ENCODE data around the gene FOXE3. TPM values are rescaled to one million over a fixed set of nuclear protein-coding genes. Genes with fewer than 3 reads are reported as not detected.

FOXE3 gene
- total RNA-seq = not detected
- long read RNA-seq = 0 reads

DNA sequence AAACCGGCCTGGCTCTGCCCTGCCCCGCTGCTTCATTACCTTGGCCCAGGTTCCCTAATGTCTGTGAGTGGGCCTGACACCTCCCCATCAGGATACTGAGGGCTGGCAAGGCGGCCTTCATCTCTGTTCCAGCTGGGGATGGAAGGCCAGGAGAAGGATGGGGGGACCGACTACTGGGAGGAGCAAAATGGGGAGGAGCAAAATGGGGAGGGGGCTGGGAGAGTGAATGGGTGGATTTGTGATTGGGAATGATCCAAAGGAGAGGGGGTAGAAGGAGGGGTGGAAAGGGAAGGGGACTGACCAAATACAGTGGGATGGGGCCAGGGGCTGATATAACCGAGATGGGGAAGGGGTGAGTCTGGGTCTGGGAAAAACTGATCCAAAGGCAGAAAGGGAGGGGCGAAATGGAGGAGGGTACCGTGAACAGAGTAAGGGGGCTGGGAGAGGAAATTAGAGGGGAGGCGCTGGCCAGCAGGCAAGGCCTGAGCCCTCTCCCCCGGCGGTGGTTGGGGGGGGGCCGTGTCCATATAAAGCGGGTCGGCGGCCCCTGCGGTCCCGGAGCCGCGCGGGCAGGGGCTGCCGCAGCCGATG, at the start of gene FOXE3:
Gene FOXE3, plus strand, starts transcription at position 558 of the 591 bp plus-strand sequence. Its CDS starts 31 bp downstream, at position 589.
- no peak for DNase-seq
- no peak for ATAC-seq (ENCODE audit: poor library complexity)
- intact Hi-C loops (cut with DNase I) = no loop called here

DNA sequence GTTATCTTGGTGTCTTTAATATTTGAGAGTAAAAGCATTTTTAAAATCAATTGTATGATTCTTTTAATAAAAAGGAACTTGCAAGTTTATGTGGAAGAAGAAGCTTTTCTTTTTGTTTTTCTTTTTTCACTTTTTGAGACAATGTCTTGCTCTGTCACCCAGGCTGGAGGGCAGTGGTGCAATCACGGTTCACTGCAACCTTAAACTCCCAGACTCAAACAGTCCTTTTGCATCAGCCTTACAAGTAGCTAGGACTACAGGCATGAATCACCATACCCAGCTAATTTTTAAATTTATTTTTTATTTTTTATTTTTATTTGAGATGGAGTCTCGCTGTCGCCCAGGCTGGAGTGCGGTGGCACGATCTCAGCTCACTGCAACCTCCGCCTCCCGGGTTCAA, 48.4 kb upstream of the FOXE3 start:
- ATAC-seq (ENCODE audit: poor library complexity) = no peak
- intact Hi-C loops (cut with DNase I) = no loop called here
- no peak for DNase-seq

DNA sequence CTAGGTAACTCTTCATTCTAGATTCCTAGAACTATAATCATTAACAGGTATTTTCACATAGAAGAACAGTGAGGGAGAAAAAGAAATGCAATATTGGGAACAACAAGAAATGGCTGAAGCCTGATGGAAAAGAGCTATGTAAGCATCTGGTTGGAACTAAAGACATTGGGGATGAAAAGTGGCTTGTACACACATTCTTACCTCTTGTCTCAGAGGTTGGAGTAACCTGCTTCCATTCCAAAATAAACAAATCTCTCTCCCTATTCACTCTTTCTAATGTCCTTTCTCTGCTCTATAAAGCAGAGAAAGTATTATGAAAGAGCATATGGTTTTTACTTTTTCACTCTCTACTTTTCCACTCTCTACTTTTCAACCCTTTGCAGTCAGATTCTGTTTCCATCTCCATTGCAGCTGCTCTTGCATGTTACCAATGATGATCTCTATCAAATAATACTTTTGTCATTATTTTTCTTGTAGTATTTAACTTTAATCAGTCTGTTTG, 45.0 kb upstream of the FOXE3 start:
- ATAC-seq (ENCODE audit: poor library complexity) (no peak), DNase-seq (no peak)
- intact Hi-C loops (cut with DNase I) = no loop called here

DNA sequence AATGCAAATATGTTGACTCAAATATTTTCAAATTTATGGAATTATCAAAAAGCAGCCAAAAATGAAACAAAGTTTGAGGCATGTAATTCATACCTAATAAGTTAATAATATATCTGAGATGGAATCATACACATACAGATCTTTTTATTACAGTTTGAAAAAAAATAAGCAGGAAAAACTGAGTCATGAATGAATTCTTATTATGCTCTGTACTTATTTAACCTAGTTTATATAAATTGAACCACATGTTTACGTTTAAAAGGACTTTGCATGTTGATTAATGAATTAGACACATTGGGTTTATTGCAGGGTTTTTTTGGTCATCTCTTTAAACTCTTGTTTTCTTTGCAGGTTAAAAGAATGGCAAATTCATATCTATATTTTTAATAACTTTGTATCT, 41.6 kb upstream of the FOXE3 start:
- ATAC-seq (ENCODE audit: poor library complexity) (no peak), DNase-seq (no peak)
- intact Hi-C loops (cut with DNase I) = no loop called here

DNA sequence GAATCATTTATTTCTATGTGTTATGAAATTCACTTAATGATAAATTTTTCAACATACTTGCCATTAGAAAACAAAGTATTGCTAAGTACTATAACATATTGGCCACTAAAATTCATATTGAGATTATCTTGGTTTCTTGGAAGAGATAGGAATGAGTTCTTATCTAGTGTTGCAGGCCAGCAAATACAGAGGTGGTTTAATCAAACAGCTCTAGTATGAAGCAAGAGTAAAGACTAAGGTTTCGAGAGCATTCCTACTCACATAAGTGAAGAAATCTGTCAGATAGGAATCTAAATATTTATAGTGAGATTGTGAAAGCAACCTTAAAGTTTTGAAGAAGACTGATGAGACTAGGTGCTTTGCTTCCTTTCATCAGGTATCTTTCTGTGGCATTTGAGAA, 37.9 kb upstream of the FOXE3 start:
- DNase-seq = no peak
- no peak for ATAC-seq (ENCODE audit: poor library complexity)
- intact Hi-C loops (cut with DNase I) = no loop called here

DNA sequence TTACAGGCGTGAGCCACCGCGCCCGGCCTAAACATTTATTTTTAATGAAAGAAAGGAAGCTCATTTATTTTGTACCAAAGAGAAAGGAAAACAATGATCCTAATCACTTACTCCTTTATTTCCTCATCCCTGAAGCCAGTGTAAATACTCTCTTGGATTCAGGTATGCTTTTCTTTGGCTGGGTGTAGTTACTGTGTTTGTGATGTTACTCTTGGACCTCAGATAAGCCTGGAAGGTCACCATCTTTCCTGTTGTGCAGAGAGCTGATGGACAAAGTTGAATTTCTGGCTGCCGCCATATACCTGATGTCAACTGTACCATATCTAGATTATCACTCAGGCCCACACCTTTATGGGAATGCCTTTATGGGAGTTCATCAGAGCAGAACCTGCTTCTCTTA, 35.4 kb upstream of the FOXE3 start:
- ATAC-seq (ENCODE audit: poor library complexity) (no peak), DNase-seq (no peak)
- intact Hi-C loops (cut with DNase I) = no loop called here

DNA sequence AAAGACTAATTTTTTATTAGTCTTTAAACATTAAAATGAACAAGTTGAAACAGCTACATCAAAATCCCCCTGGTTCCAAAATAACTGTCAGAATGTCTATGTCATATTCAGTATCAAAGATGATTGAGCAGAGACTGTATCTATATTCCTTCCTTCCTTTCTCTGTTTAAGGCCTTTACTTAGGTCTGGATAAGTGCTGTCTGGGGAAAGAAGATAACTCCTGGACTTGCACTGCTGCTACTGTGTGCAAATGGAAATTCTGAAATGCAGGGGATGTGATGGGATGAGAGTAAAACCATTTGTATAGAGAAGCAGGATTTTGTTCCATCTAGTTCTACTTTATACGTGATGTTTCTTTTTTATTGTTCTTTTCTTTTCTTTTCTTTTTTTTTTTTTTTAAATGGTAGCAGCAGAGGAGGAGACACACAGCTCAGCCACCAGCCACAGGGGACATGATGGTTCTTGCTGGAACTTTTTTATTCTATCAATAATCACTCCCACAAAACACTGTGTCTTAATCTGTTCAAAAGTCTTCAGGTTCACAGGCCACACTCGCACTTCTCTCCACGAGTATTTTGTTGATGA, 33.6 kb upstream of the FOXE3 start:
- DNase-seq (no peak), ATAC-seq (ENCODE audit: poor library complexity) (no peak)
- intact Hi-C loops (cut with DNase I) = no loop called here

DNA sequence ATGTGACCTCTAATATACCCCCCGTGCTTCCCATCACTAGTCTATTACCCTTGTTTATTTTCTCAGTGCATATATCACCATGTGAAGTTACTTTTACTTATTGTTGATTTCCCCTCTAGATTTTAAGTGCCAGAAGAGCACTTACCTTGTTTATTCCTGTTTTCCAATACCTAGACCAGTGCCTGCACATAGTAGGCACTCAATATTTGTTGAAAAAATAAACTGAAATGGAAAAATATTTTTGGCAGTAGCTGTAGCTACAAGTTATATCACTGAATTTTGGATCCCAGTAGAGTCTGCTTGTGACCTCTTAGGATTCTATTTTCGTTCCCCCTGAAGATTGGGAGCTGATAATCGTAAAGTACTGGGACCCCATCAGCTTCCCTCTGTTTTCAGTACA, 32.0 kb upstream of the FOXE3 start:
- intact Hi-C loops (cut with DNase I) = no loop called here
- ATAC-seq (ENCODE audit: poor library complexity) (no peak), DNase-seq (no peak)

DNA sequence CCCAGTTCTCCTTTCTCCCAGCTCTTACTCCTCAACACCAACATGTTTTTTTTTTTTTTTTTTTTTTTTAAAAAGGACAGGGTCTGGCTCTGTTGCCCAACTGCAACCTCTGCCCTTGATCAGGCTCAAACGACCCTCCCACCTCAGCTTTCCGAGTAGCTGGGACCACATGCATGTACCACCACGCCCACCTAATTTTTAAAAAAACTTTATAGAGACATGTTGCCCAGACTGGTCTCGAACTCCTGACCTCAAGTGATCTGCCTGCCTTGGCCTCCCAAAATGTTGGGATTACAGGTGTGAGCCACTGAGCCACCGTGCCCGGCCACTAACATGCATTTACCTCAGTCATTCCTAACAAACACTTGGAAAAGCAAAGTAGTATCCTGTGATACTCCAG, 31.1 kb upstream of the FOXE3 start:
- intact Hi-C loops (cut with DNase I) = no loop called here
- DNase-seq (no peak), ATAC-seq (ENCODE audit: poor library complexity) (no peak)

DNA sequence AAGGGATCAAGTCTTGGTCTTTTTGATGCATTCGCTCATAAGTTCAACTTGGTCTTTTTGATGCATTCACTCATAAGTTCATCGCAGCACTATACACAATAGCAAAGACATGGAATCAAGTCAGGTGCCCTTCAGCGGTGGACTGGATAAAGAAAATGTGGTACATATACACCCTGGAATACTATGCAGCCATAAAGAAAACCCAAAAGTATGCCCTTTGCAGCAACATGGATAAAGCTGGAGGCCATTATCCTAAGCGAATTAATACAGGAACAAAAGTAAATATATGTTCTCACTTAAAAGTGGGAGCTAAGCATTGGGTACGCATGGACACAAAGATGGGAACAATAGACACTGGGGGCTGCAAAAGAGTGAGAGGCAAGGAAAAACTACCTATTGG, 29.8 kb upstream of the FOXE3 start:
- DNase-seq = no peak
- intact Hi-C loops (cut with DNase I) = no loop called here
- no peak for ATAC-seq (ENCODE audit: poor library complexity)

DNA sequence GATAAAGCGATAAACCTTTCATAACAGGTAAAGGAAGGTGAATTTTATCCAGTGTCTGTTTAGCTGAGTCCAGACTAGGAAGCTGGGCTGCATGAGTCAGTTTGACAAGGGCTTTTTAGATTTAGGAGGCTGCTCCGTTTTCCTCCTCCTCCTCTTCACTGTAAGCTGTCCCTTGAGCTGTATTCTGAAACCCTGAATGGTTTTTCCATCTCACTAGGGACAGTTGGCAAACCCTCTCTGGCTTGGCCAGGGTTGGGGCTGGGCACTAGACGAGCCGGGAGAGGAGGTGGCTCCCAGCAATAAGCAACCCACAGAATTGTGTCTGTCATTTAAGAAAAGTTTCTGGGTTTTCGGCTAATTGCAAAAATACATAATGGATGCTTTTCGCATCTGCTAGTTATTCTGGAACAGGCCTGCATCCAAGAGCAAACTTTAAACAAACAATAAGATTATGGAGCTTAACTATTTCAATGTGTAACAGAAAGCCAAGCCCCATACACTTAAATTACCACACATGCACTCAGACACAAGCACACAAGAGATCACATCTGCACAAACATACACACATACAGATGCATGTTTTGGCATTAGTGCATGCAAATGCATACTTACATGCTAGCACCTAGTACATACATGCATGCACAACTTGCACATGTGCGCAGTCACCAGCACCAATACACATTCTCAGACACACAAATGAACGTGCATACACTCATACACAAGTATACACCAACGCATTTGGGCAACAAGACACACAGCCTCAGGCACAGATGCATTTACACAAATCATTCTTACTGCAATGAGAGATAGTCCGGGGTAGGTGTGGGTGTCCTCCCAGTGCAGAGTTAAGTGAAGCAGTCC, 27.8 kb upstream of the FOXE3 start:
- DNase-seq (no peak), ATAC-seq (ENCODE audit: poor library complexity) (no peak)
- intact Hi-C loops (cut with DNase I) = no loop called here

DNA sequence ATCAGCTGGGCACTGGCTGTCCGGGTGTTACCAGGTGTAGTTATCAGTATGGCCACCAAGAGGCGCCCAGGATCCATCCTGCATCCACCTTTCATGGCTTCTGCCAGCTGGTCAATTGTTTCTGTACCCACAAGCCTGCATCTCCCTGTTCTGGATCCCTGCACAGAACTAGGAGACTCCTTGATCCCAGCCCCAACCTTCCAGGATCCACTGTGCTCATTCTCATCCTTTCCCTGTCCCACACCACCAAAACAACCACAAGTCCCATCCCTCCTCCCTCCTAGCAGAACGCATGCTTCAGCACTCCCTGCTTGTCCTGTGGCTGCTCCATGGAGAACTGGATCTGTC, 27.2 kb upstream of the FOXE3 start:
- DNase-seq (peak; percentile 58), ATAC-seq (ENCODE audit: poor library complexity) (peak; percentile 65)
- intact Hi-C loops (cut with DNase I) = no loop called here

DNA sequence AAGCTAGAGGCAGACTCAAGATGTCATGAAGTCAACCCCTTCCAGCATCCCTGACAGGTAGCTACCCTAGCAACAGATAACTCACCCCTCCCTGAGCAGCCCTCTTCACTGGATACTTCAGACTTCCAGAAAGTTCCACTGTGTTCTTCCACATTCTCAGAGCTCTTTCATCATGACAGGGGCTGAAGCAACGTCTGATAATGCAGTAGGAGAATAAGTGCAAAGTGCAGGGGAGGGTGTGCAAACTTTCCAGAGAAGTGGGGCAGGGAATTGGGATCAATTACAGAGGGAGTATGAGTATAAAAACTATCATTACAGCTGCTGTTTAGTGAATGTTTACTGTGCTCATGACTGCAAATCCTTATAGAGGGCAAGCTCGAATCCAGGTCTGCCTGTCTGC, 26.4 kb upstream of the FOXE3 start:
- intact Hi-C loops (cut with DNase I) = no loop called here
- no peak for ATAC-seq (ENCODE audit: poor library complexity)
- DNase-seq = no peak

DNA sequence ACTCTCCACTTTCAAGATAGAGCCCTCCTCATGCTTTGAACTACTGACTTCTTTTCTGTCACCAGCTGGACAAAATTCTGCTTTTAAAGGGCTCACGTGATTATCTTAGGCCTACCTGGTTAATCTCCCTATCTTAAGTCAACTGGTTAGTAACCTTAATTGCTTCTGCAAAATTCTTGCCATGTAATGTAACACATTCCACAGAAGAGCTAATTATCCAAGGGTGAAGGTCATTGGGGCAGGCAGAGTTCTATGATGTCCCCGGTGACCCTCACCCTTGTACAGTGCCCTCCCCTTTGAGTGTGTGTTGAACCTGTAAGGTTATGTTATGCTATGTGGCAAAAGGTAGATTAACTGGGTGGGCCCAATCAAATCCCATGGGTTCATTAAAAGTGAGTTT, 25.2 kb upstream of the FOXE3 start:
- ATAC-seq (ENCODE audit: poor library complexity) (no peak), DNase-seq (no peak)
- intact Hi-C loops (cut with DNase I) = no loop called here

DNA sequence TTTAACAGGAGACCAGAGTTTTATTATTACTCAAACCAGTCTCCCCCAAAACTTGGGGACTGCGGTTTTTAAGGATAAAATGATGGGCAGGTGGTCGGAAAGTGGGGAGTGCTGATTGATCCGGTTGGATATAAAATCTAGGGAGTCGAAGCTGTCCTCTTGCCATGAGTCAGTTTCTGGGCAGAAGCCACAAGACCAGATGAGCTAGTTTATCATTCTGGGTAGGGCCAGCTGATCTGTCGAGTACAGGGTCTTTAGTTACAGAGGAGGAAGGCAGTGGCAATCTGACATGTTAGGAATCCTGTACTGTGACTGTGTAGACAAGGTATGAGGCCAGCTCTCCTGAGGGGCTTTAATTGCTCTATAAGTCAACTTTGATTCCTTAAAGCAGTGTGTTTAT, 22.9 kb upstream of the FOXE3 start:
- intact Hi-C loops (cut with DNase I) = no loop called here
- DNase-seq (no peak), ATAC-seq (ENCODE audit: poor library complexity) (no peak)

DNA sequence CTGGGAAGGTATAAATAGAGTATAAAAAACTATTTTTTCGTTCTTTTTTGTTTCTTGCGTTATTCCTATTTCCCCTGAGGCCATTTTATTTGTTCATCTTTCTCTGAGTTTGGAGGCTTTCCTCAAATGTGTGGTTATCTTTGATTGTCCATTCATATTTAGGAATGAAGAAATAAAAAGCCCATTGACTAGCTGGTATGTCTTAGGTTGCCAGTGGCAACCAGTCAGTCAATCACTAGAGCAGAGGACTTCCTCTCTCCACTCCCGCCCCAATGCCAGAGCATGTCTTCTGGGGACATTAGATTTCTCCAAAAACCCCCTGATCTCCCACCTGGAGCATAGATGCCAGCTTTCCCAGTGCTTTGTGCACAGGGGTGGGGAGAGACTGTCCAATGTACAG, 20.7 kb upstream of the FOXE3 start:
- intact Hi-C loops (cut with DNase I) = no loop called here
- DNase-seq = no peak
- ATAC-seq (ENCODE audit: poor library complexity) = no peak

DNA sequence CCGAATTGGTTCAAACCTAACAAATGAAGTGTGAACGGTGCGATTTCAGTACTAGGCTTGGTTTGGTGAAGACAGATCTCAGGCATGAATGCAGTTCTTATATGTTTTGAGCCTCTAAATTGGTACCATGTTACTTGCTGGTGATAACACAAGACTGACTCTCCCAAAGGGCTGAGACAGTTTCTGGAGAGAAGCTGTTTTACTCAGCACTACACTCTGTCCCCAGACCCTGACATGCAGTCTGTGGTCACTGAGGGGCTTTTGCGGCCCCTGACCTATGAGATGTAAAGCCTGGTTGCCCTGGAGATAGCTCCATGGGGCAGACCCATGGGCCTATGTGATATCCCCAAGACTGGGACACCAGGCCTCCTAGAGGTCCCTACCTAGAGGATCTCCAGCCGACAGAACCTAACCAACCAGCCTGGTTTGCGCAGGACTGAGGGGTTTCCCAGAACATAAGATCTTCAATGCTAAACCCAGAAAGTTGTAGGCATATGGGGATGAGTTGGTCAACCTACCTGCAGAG, 19.4 kb upstream of the FOXE3 start:
- intact Hi-C loops (cut with DNase I) = no loop called here
- DNase-seq = no peak
- ATAC-seq (ENCODE audit: poor library complexity) = no peak

DNA sequence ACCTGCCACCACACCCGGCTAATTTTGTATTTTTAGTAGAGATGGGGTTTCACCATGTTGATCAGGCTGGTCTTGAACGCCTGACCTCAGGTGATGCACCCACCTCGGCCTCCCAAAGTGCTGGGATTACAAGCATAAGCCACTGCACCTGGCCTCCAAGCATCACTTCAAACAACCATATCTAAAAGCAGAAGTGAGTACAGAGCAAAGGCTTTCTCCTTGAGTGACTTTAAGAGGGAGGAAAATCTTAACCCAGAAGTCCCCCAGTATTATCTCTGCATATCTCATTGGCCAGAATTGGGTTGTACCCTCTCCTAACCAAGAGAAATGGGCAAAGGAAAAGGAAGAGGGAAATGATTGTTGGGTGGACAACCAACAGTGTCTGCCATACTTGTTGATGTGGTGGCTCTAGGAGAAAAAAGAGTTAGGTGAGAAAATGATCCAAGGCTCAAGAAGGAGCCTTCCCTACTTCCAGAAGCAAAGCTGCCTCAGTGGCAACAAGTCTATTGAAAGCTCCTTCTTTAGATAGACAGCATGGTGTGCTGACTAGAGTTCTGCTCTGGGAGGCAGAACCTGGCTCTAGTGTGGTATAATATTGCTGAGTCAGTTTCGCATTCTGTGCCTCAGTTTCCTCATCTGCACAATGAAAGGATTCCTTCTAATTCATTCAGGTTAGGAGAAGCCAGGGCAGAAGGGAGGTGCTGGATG, 16.8 kb upstream of the FOXE3 start:
- intact Hi-C loops (cut with DNase I) = no loop called here
- ATAC-seq (ENCODE audit: poor library complexity) (no peak), DNase-seq (no peak)

DNA sequence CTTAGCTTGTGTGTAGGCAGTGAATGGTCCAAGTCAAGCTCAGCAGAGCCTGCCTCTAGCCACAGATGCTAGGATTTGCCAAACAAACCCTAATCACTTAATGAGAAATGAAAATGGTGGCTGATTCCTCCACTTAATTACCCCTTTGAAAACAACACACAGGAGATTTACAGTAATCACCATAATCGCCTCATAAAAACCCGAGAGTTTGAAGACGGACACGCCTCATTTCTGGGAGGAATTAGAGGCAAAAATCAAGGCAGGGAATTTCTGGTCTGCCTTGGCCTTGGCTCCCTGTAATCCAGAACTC, 16.3 kb upstream of the FOXE3 start:
- no peak for DNase-seq
- intact Hi-C loops (cut with DNase I) = no loop called here
- ATAC-seq (ENCODE audit: poor library complexity) = no peak

DNA sequence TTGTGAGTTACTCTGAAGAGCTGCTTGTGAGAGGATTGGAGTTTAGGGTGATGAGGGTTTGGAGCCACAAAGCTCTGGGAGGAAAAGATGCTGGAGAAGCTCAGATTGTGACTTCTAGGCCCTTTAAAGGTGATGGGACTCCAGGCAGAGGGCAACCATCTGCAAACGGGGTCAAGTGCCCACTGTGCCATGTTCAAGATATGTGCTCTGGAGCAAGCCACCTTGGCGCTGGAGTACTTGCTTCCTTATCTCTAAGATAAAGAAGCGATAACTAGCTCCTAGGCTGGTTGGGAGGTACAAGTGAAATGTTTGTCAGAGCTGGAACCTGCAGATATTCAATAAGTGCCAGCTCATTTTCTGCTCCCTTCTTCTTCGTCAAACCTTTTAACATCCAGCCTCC, 14.3 kb upstream of the FOXE3 start:
- no peak for ATAC-seq (ENCODE audit: poor library complexity)
- intact Hi-C loops (cut with DNase I) = no loop called here

More for the DNA sequence above, 14.3 kb upstream of the FOXE3 start:
- no peak for DNase-seq
